ENCODE measurements around the gene DCAF12. TPM values are rescaled to one million over a fixed set of nuclear protein-coding genes. Genes with fewer than 3 reads are reported as not detected.
"Not testable (repeated sequence)": the region's sequence is repeated elsewhere in the genome, so short reads cannot be mapped to it uniquely, and the experiment has no call there.

The DCAF12 gene
- total RNA-seq, 2 experiments from 2014 or later: 31.7 to 70.5 TPM

- no peaks in the 10 kb centered on the region for H4K20me1 ChIP-seq (ENCODE audit: insufficient read depth, low read length)
- no peaks in the 10 kb centered on the region for H3K9me2 ChIP-seq (ENCODE audit: insufficient read depth, low read length)
- H3K4me1 ChIP-seq (ENCODE audit: insufficient read depth, low read length, poor library complexity, severe bottlenecking): no peaks in the 10 kb centered on the region
- H3K9me3 ChIP-seq (ENCODE audit: low read length): no peaks in the 10 kb centered on the region
- POLR2A ChIA-PET: interaction anchor here (0.6 kb wide), 1 partner anchor 9 kb away, joined by 3 read pairs; no protein-coding TSS in a partner anchor
- H3K4me2 ChIP-seq (ENCODE audit: low read length): no peak overlapping the region
- H3K27ac ChIP-seq (ENCODE audit: low read depth, low read length, poor library complexity, severe bottlenecking): no peak overlapping the region
- H2AFZ ChIP-seq (ENCODE audit: low read length): no peak overlapping the region
- intact Hi-C loops (cut with micrococcal nuclease; ENCODE audit: unreplicated experiment): no loop called here
- no peak for DNase-seq (ENCODE audit: low spot score)
- H3K79me2 ChIP-seq (ENCODE audit: insufficient read depth, low read depth, low read length): no peaks in the 10 kb centered on the region
- no peaks in the 10 kb centered on the region for H3K36me3 ChIP-seq (ENCODE audit: insufficient read depth, low read length)
- H3K4me3 ChIP-seq (ENCODE audit: low read depth, low read length, poor library complexity, severe bottlenecking): no peak overlapping the region
- TF ChIP-seq EZH2phosphoT487 (IDR thresholded peaks at IDR 0.05; ENCODE audit: borderline replicate concordance, low read depth, low read length) (no peak), CTCF (conservative IDR thresholded peaks at IDR 0.05; ENCODE audit: low read length) (no peak)
- no TSS peak for BruUV-seq (replicated peaks)
- CTCF ChIA-PET (ENCODE audit: unreplicated experiment): no interaction called here
Observed at GRCh38 chr9:34140853-34141252, 14.4 kb upstream of the DCAF12 start.

GRCh38 chr9:34139477-34140146, 13.1 kb upstream of the DCAF12 start:
- Histone ChIP-seq H3K4me3 (ENCODE audit: low read depth, low read length, poor library complexity, severe bottlenecking) (no peak overlapping the region), H3K4me2 (ENCODE audit: low read length) (no peak overlapping the region), H3K9me2 (ENCODE audit: insufficient read depth, low read length) (no peaks in the 10 kb centered on the region), H2AFZ (ENCODE audit: low read length) (no peak overlapping the region), H3K79me2 (ENCODE audit: insufficient read depth, low read depth, low read length) (no peaks in the 10 kb centered on the region), H4K20me1 (ENCODE audit: insufficient read depth, low read length) (no peaks in the 10 kb centered on the region), H3K4me1 (ENCODE audit: insufficient read depth, low read length, poor library complexity, severe bottlenecking) (no peaks in the 10 kb centered on the region), H3K27ac (ENCODE audit: low read depth, low read length, poor library complexity, severe bottlenecking) (no peak overlapping the region), H3K9me3 (ENCODE audit: low read length) (no peaks in the 10 kb centered on the region), H3K36me3 (ENCODE audit: insufficient read depth, low read length) (no peaks in the 10 kb centered on the region)
- POLR2A ChIA-PET: interaction anchor here (0.7 to 1.6 kb wide), 4 partner anchors 10 to 233 kb away, joined by 3 to 9 read pairs (median 4); no protein-coding TSS in a partner anchor
- TF ChIP-seq CTCF (conservative IDR thresholded peaks at IDR 0.05; ENCODE audit: low read length) (peak; percentile 74), EZH2phosphoT487 (IDR thresholded peaks at IDR 0.05; ENCODE audit: borderline replicate concordance, low read depth, low read length) (no peak)
- peak; percentile 54 for DNase-seq (ENCODE audit: low spot score)
- intact Hi-C loops (cut with micrococcal nuclease; ENCODE audit: unreplicated experiment): no loop called here
- CTCF ChIA-PET (ENCODE audit: unreplicated experiment): no interaction called here
- no TSS peak for BruUV-seq (replicated peaks)

GRCh38 chr9:34138644-34139043, 12.1 kb upstream of the DCAF12 start:
- H3K36me3 ChIP-seq (ENCODE audit: insufficient read depth, low read length); H3K9me3 ChIP-seq (ENCODE audit: low read length); intact Hi-C loops (cut with micrococcal nuclease; ENCODE audit: unreplicated experiment); H3K4me2 ChIP-seq (ENCODE audit: low read length); BruUV-seq (replicated peaks); CTCF ChIA-PET (ENCODE audit: unreplicated experiment); H4K20me1 ChIP-seq (ENCODE audit: insufficient read depth, low read length); DNase-seq (ENCODE audit: low spot score); H3K9me2 ChIP-seq (ENCODE audit: insufficient read depth, low read length); H3K4me3 ChIP-seq (ENCODE audit: low read depth, low read length, poor library complexity, severe bottlenecking); POLR2A ChIA-PET; H3K27ac ChIP-seq (ENCODE audit: low read depth, low read length, poor library complexity, severe bottlenecking); H3K79me2 ChIP-seq (ENCODE audit: insufficient read depth, low read depth, low read length); H3K4me1 ChIP-seq (ENCODE audit: insufficient read depth, low read length, poor library complexity, severe bottlenecking); H2AFZ ChIP-seq (ENCODE audit: low read length): not testable (repeated sequence)
